Middle frontal gyrus (tissue), 1 donor: Measurements from ENCODE around the gene CATSPERZ.
A peak's percentile ranks its signal among the peaks of the same experiment; 100 is the strongest.

Source experiments
- DNase-seq: peaks from one replicate; pipeline ENCODE4 v3.0.0-alpha.2; 2015; ENCODE audit warnings: low spot score; ENCODE audit errors: extremely low spot score

The CATSPERZ gene

GRCh38 chr11:64284962-64285884 lies 14.9 kb upstream of the CATSPERZ start, which contains the start of gene GPR137:
TSS of gene GPR137 (plus strand) at chr11:64285848. CDS start at chr11:64286525, 677 bp downstream.
- DNase-seq = peak; percentile 78

DNA sequence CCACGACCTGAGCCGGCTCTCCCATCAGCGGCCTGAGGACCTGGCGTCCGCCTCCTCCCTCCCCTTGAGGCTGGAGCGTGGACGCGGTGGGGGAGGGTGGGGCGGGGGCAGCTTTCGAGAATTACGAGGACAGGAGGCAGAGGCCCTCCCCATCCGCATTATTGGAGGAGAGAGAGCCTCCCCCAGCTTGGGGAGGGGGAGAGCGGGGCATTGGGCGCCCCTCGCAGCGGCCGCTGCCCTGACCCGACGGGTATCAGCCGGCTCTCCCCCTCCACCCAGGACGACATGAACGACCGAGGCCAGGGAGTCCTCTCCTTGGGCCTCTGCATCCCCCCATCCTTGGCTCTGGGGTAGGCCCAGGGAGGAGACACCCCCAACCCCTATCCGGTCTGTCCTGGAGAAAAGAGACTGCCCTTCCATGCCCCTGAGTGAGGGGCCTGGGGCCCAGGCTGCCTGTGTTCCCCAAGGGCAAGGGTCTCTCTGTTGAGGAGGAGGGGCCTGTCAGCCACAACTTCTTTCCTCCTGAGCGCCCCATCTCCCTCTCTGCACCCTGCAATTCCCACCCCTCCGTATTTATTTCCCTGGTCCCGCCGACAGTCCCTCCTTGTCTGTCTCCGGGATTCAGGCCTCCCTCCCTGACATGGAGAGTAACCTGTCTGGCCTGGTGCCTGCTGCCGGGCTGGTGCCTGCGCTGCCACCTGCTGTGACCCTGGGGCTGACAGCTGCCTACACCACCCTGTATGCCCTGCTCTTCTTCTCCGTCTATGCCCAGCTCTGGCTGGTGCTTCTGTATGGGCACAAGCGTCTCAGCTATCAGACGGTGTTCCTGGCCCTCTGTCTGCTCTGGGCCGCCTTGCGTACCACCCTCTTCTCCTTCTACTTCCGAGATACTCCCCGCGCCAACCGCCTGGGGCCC lies 14.0 kb upstream of the CATSPERZ start:
- DNase-seq = no peak

GRCh38 chr11:64286801-64287159 lies 13.4 kb upstream of the CATSPERZ start:
- no peak for DNase-seq

- DNase-seq = no peak
These were observed 12.3 kb upstream of the CATSPERZ start for GRCh38 chr11:64287676-64288352.

GRCh38 chr11:64288353-64288750 lies 11.8 kb upstream of the CATSPERZ start:
- DNase-seq = no peak

- DNase-seq = no peak
These were observed 11.1 kb upstream of the CATSPERZ start for GRCh38 chr11:64289002-64289564.

GRCh38 chr11:64290352-64291261 lies 9.6 kb upstream of the CATSPERZ start:
- DNase-seq = no peak

GRCh38 chr11:64291262-64291751 lies 8.9 kb upstream of the CATSPERZ start, which contains the start of gene KCNK4:
TSS of gene KCNK4 (plus strand) at chr11:64291302. CDS start at chr11:64293019, 1,717 bp downstream.
- no peak for DNase-seq

DNA sequence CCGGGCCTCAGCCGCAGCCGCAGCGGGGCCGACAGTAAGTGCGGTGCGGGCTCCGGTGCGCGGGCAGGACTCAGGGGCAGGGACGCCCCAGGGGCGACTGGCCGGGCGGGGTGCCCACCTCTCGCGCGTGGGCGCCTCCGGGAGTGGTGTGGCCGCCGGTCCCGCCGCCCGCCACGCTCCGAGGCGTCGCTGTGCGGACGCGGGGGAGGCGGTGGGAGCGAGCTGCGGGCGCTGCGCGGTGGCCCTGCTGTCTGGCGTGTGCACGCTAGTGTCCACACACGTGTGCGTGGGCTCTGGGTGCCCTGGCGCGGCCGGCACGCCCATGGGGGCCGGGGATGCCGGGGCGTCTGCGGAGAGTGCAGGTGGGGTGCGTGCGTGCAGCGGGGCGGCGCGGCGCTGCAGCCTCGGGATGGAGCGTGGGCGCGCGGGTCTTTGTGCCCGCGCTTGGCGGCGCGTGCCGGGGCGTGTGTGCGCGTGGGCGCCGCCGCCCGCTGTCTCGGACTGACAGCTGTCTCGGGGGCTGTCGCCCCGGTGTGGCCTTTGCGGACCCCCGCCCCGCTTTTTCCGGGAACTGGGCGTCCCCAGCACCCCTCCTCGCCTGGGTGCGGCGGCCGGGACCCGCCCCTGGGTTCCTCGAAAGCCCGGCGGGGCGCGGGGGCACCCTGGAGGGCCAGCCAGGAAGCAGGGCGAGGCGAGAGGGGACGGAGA lies 8.3 kb upstream of the CATSPERZ start:
- no peak for DNase-seq

GRCh38 chr11:64292460-64293254 lies 7.5 kb upstream of the CATSPERZ start:
- no peak for DNase-seq

DNA sequence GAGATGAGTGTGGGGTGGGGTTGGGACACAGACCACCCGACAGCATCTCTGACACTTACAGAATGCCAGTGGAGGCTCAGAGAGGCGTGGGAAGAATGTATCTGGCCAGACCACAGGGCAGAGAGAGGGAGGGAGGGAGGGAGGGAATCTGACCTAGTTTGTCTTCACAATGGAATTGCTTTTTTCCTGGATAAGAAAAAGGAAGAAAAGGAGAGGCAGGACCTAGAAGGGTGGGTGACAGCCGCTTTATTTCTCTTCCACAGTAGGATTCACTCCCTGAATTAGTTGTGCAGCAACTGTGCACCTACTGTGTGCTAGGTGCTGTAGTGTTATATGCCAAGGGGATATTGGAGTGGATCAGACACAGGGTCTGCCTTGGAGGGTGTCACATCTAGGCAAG lies 5.4 kb upstream of the CATSPERZ start:
- DNase-seq = no peak

DNA sequence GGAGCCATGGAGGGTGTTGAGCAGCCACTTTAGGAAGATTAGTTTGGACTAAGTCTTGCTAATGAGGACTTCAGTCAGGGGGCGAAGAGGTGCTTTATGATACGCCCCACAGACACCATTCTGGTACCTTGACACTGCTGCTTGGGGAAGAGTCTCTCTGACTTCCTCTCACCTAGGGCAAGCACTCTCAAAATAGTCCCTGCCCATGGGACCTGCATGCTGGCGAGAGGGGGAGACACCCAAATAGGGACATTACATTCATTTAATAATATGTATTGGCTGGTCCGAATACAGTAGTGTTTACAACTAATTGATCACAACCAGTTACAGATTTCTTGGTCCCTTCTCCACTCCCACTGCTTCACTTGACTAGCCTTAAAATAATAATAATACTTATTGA lies 4.4 kb upstream of the CATSPERZ start:
- no peak for DNase-seq

DNA sequence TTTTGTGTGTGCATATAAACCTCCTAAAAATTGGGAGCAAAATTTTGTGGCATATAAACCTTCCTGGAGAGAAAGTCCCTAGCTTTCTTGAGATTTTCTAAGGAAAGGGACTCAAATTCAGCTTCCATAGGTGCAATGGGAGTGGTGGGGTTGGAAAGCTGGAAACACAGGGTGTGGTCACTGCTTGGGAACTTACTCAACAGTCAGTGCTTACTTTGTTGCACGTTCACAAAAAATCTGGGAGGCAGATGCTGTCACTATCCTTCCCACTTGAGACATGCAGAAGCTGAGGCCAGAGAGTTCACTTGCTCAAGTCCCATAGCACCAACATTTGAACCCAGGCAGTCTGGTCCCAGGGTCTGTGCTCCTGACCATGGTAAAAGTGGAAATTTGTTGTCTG lies 3.9 kb upstream of the CATSPERZ start:
- no peak for DNase-seq

- no peak for DNase-seq
These were observed 3.1 kb upstream of the CATSPERZ start for GRCh38 chr11:64296830-64297698.

GRCh38 chr11:64297699-64298358 lies 2.3 kb upstream of the CATSPERZ start:
- no peak for DNase-seq

- DNase-seq = no peak
These were observed 952 bp upstream of the CATSPERZ start for GRCh38 chr11:64298966-64299846.
